CD8-positive, alpha-beta memory T cell (primary cell): ENCODE measurements around the gene EPHA7. TPM values are rescaled to one million over a fixed set of nuclear protein-coding genes. Genes with fewer than 3 reads are reported as not detected.

Experiments
- CTCF ChIA-PET: fragments of 350-600 bp; sonication (Branson Sonifier 250); formaldehyde crosslinking; loops from one replicate; lab custom pipeline; 2021; ENCODE audit warnings: antibody characterized with exemption; lab: Charles Lee
- POLR2A ChIA-PET: fragments of 350-600 bp; sonication (Branson Sonifier 250); formaldehyde crosslinking; loops from one replicate; lab custom pipeline; 2021; ENCODE audit warnings: antibody characterized with exemption; lab: Charles Lee
- DNase-seq, 5 donors: peaks; one replicate each; pipeline versions ENCODE4 v3.0.0 to v3.0.0-alpha.2; 2020 to 2022; ENCODE audit warnings: mixed read lengths in 1 of 5
- H3K27ac ChIP-seq: one replicate; pipeline ENCODE4 v1.7.0; 2013; ENCODE audit warnings: low read depth, mild to moderate bottlenecking, low read length, moderate library complexity
- H3K27me3 ChIP-seq: 2 replicates; pipeline ENCODE4 v1.7.0; 2013; ENCODE audit warnings: low read length, mild to moderate bottlenecking; ENCODE audit not compliant: insufficient read depth, poor library complexity, severe bottlenecking
- H3K36me3 ChIP-seq: 2 replicates; pipeline ENCODE4 v1.7.0; 2013; ENCODE audit warnings: mild to moderate bottlenecking, low read length, moderate library complexity; ENCODE audit not compliant: insufficient read depth
- H3K4me1 ChIP-seq: 2 replicates; pipeline ENCODE4 v1.7.0; 2013; ENCODE audit warnings: mild to moderate bottlenecking, low read length, moderate library complexity; ENCODE audit not compliant: insufficient read depth
- H3K4me3 ChIP-seq: 2 replicates; pipeline ENCODE4 v1.7.0; 2013; ENCODE audit warnings: mild to moderate bottlenecking, low read length
- H3K9me3 ChIP-seq: 2 replicates; pipeline ENCODE4 v1.7.0; 2013; ENCODE audit warnings: mild to moderate bottlenecking, low read length
- H3K27ac Mint-ChIP-seq, 8 donors: one replicate each; pipeline ENCODE4 v1.8.0; 2020 to 2021; ENCODE audit warnings: mixed read lengths in 8 of 8, mild to moderate bottlenecking in 6 of 8, inconsistent platforms in 3 of 8, moderate library complexity in 3 of 8
- H3K27me3 Mint-ChIP-seq, 2 donors: one replicate each; pipeline ENCODE4 v1.8.0; 2020 to 2021; ENCODE audit warnings: mixed read lengths in 2 of 2, mild to moderate bottlenecking in 1 of 2, moderate library complexity in 1 of 2
- H3K36me3 Mint-ChIP-seq, 3 donors: one replicate each; pipeline ENCODE4 v1.8.0; 2020 to 2021; ENCODE audit warnings: mixed read lengths in 3 of 3, inconsistent platforms in 1 of 3, mild to moderate bottlenecking in 1 of 3
- H3K4me1 Mint-ChIP-seq, 3 donors: one replicate each; pipeline ENCODE4 v1.8.0; 2020 to 2021; ENCODE audit warnings: mixed read lengths in 3 of 3, inconsistent platforms in 1 of 3, mild to moderate bottlenecking in 1 of 3
- H3K4me3 Mint-ChIP-seq, 7 donors: one replicate each; pipeline ENCODE4 v1.8.0; 2020 to 2021; ENCODE audit warnings: mixed read lengths in 7 of 7, mild to moderate bottlenecking in 6 of 7, moderate library complexity in 4 of 7, inconsistent platforms in 2 of 7
- H3K9me3 Mint-ChIP-seq, 5 donors: one replicate each; pipeline ENCODE4 v1.8.0; 2020 to 2022; ENCODE audit warnings: mixed read lengths in 5 of 5, mild to moderate bottlenecking in 3 of 5, moderate library complexity in 2 of 5, inconsistent platforms in 1 of 5
- polyA plus RNA-seq: library from polyadenylated mRNA; unstranded; fragments of 300-500 nt; fragmentation: Illumina TruSeq; gene quantifications from one replicate; pipeline ENCODE4 v1.2.3, GENCODE V29; 2021
- total RNA-seq, 2 experiments: library from RNA; stranded (reverse); gene quantifications; one replicate each; pipeline ENCODE4 v1.2.3, GENCODE V29; 2021

EPHA7 gene
- total and polyA plus RNA-seq, 3 experiments from 2014 or later = not detected

GRCh38 chr6:93317592-93317991 is 101.8 kb downstream of the EPHA7 start:
- CTCF ChIA-PET = no interaction called here
- Histone ChIP-seq H3K9me3 (no peaks in the 10 kb centered on the region), H3K4me1 (no peaks in the 10 kb centered on the region), H3K4me3 (no peak overlapping the region), H3K36me3 (no peaks in the 10 kb centered on the region), H3K27me3 (no peaks in the 10 kb centered on the region), H3K27ac (no peak overlapping the region)
- Mint-ChIP-seq H3K4me1 (no peaks in the 10 kb centered on the region), H3K27ac (no peak overlapping the region), H3K36me3 (peaks cover 0 to 1% (median 0%) of the 10 kb centered on the region in 3 donors), H3K27me3 (no peaks in the 10 kb centered on the region), H3K9me3 (peaks cover 0 to 9% (median 0%) of the 10 kb centered on the region in 5 donors), H3K4me3 (no peak overlapping the region)
- DNase-seq = no peak
- POLR2A ChIA-PET = no interaction called here

- DNase-seq = no peak
- H3K4me1 Mint-ChIP-seq = no peaks in the 10 kb centered on the region
- no peaks in the 10 kb centered on the region for H3K9me3 ChIP-seq
Observed at GRCh38 chr6:93307505-93308409, 111.6 kb downstream of the EPHA7 start.

GRCh38 chr6:93305088-93305487 is 114.3 kb downstream of the EPHA7 start:
- POLR2A ChIA-PET = no interaction called here
- no peak for DNase-seq
- H3K4me3 Mint-ChIP-seq = no peak overlapping the region
- Histone ChIP-seq H3K27ac (no peak overlapping the region), H3K9me3 (no peaks in the 10 kb centered on the region), H3K36me3 (no peaks in the 10 kb centered on the region), H3K27me3 (no peaks in the 10 kb centered on the region), H3K4me1 (no peaks in the 10 kb centered on the region), H3K4me3 (no peak overlapping the region)
- peaks cover 0 to 14% (median 5%) of the 10 kb centered on the region in 5 donors for H3K9me3 Mint-ChIP-seq
- H3K4me1 Mint-ChIP-seq = no peaks in the 10 kb centered on the region
- no peak overlapping the region for H3K27ac Mint-ChIP-seq
- H3K27me3 Mint-ChIP-seq = no peaks in the 10 kb centered on the region
- no peaks in the 10 kb centered on the region for H3K36me3 Mint-ChIP-seq
- CTCF ChIA-PET = no interaction called here

More at GRCh38 chr6:93307505-93308409, 111.6 kb downstream of the EPHA7 start:
- H3K36me3 Mint-ChIP-seq = no peaks in the 10 kb centered on the region
- no peak overlapping the region for H3K4me3 Mint-ChIP-seq
- ChIA-PET POLR2A (no interaction called here), CTCF (no interaction called here)
- peaks cover 2 to 22% (median 6%) of the 10 kb centered on the region in 5 donors for H3K9me3 Mint-ChIP-seq
- no peaks in the 10 kb centered on the region for H3K27me3 Mint-ChIP-seq
- Histone ChIP-seq H3K4me3 (no peak overlapping the region), H3K4me1 (no peaks in the 10 kb centered on the region), H3K36me3 (no peaks in the 10 kb centered on the region), H3K27me3 (no peaks in the 10 kb centered on the region), H3K27ac (no peak overlapping the region)
- no peak overlapping the region for H3K27ac Mint-ChIP-seq

- POLR2A ChIA-PET = no interaction called here
- no peak overlapping the region for H3K27ac Mint-ChIP-seq
Observed at GRCh38 chr6:93304505-93304904, 114.9 kb downstream of the EPHA7 start.

GRCh38 chr6:93300661-93301060 is 118.7 kb downstream of the EPHA7 start:
- Mint-ChIP-seq H3K9me3 (peaks cover 2 to 14% (median 2%) of the 10 kb centered on the region in 5 donors), H3K4me3 (no peak overlapping the region), H3K27ac (no peak overlapping the region), H3K4me1 (no peaks in the 10 kb centered on the region), H3K36me3 (no peaks in the 10 kb centered on the region), H3K27me3 (no peaks in the 10 kb centered on the region)
- Histone ChIP-seq H3K27me3 (no peaks in the 10 kb centered on the region), H3K36me3 (no peaks in the 10 kb centered on the region), H3K4me1 (no peaks in the 10 kb centered on the region), H3K4me3 (no peak overlapping the region), H3K27ac (no peak overlapping the region), H3K9me3 (no peaks in the 10 kb centered on the region)
- CTCF ChIA-PET = no interaction called here
- POLR2A ChIA-PET = no interaction called here
- no peak for DNase-seq

More at GRCh38 chr6:93304505-93304904, 114.9 kb downstream of the EPHA7 start:
- CTCF ChIA-PET = no interaction called here
- H3K27me3 Mint-ChIP-seq = no peaks in the 10 kb centered on the region
- H3K4me3 Mint-ChIP-seq = no peak overlapping the region
- H3K27ac ChIP-seq = no peak overlapping the region
- H3K4me3 ChIP-seq = no peak overlapping the region
- no peaks in the 10 kb centered on the region for H3K27me3 ChIP-seq
- peaks cover 0 to 14% (median 5%) of the 10 kb centered on the region in 5 donors for H3K9me3 Mint-ChIP-seq
- H3K4me1 Mint-ChIP-seq = no peaks in the 10 kb centered on the region
- DNase-seq = no peak
- no peaks in the 10 kb centered on the region for H3K36me3 Mint-ChIP-seq
- no peaks in the 10 kb centered on the region for H3K9me3 ChIP-seq
- H3K4me1 ChIP-seq = no peaks in the 10 kb centered on the region
- no peaks in the 10 kb centered on the region for H3K36me3 ChIP-seq

- Mint-ChIP-seq H3K9me3 (peaks cover 2 to 11% (median 5%) of the 10 kb centered on the region in 5 donors), H3K27ac (no peak overlapping the region), H3K4me1 (no peaks in the 10 kb centered on the region), H3K36me3 (no peaks in the 10 kb centered on the region), H3K27me3 (no peaks in the 10 kb centered on the region), H3K4me3 (no peak overlapping the region)
- ChIA-PET POLR2A (no interaction called here), CTCF (no interaction called here)
- no peak overlapping the region for H3K4me3 ChIP-seq
- H3K27me3 ChIP-seq = no peaks in the 10 kb centered on the region
- DNase-seq = no peak
- no peaks in the 10 kb centered on the region for H3K9me3 ChIP-seq
- H3K4me1 ChIP-seq = no peaks in the 10 kb centered on the region
- no peaks in the 10 kb centered on the region for H3K36me3 ChIP-seq
- no peak overlapping the region for H3K27ac ChIP-seq
Observed at GRCh38 chr6:93299622-93300021, 119.7 kb downstream of the EPHA7 start.

GRCh38 chr6:93295631-93296030 is 123.7 kb downstream of the EPHA7 start:
- ChIA-PET POLR2A (no interaction called here), CTCF (no interaction called here)
- Histone ChIP-seq H3K9me3 (no peaks in the 10 kb centered on the region), H3K36me3 (no peaks in the 10 kb centered on the region), H3K4me1 (no peaks in the 10 kb centered on the region), H3K4me3 (no peak overlapping the region), H3K27me3 (no peaks in the 10 kb centered on the region), H3K27ac (no peak overlapping the region)
- Mint-ChIP-seq H3K4me1 (no peaks in the 10 kb centered on the region), H3K27ac (no peak overlapping the region), H3K9me3 (peaks cover 2 to 24% (median 3%) of the 10 kb centered on the region in 5 donors), H3K36me3 (no peaks in the 10 kb centered on the region), H3K4me3 (no peak overlapping the region), H3K27me3 (no peaks in the 10 kb centered on the region)
- no peak for DNase-seq

- H3K9me3 Mint-ChIP-seq = peaks cover 2 to 24% (median 3%) of the 10 kb centered on the region in 5 donors
- Histone ChIP-seq H3K9me3 (no peaks in the 10 kb centered on the region), H3K27me3 (no peaks in the 10 kb centered on the region), H3K4me3 (no peak overlapping the region), H3K4me1 (no peaks in the 10 kb centered on the region), H3K36me3 (no peaks in the 10 kb centered on the region), H3K27ac (no peak overlapping the region)
- CTCF ChIA-PET = no interaction called here
- H3K4me3 Mint-ChIP-seq = no peak overlapping the region
- H3K27me3 Mint-ChIP-seq = no peaks in the 10 kb centered on the region
- POLR2A ChIA-PET = no interaction called here
- H3K4me1 Mint-ChIP-seq = no peaks in the 10 kb centered on the region
- peak overlapping the region in 1 of 8 donors; percentile 71 for H3K27ac Mint-ChIP-seq
- no peak for DNase-seq
- H3K36me3 Mint-ChIP-seq = no peaks in the 10 kb centered on the region
Observed at GRCh38 chr6:93294879-93295278, 124.5 kb downstream of the EPHA7 start.
